Neural cell (in vitro differentiated cells): ENCODE measurements around the gene EVX1. TPM values are rescaled to one million over a fixed set of nuclear protein-coding genes. Genes with fewer than 3 reads are reported as not detected.
A peak's percentile ranks its signal among the peaks of the same experiment; 100 is the strongest.

ENCODE experiments used
- H2AFZ ChIP-seq: fragments of 200-600, 300-800 bp; sonication (generic), shearing (Covaris generic); 2 replicates; pipeline ENCODE4 v1.6.0; 2014; ENCODE audit warnings: low read depth, mild to moderate bottlenecking, antibody characterized with exemption, low read length, moderate library complexity
- H3F3A ChIP-seq: fragments of 200-600 bp; shearing (Covaris generic); 2 replicates; pipeline ENCODE4 v1.6.1; 2016; ENCODE audit warnings: mild to moderate bottlenecking, moderate library complexity, mixed read lengths, antibody characterized with exemption, low read length; ENCODE audit not compliant: insufficient read depth, poor library complexity, severe bottlenecking
- H3K27ac ChIP-seq: fragments of 200-600, 300-800 bp; sonication (generic), shearing (Covaris generic); 2 replicates; pipeline ENCODE4 v1.5.1; 2014; ENCODE audit warnings: mild to moderate bottlenecking, low read length, moderate library complexity
- H3K27me3 ChIP-seq: fragments of 300-800, 200-600 bp; sonication (generic), shearing (Covaris generic); 2 replicates; pipeline ENCODE4 v1.6.0; 2014; ENCODE audit warnings: mild to moderate bottlenecking, low read depth, low read length, moderate library complexity; ENCODE audit not compliant: insufficient read depth
- H3K36me3 ChIP-seq: fragments of 300-800, 200-600 bp; sonication (generic), shearing (Covaris generic); 2 replicates; pipeline ENCODE4 v1.5.1; 2014; ENCODE audit warnings: mild to moderate bottlenecking, antibody characterized with exemption, low read length, moderate library complexity; ENCODE audit not compliant: insufficient read depth
- H3K4me2 ChIP-seq: fragments of 300-800, 200-600 bp; sonication (generic), shearing (Covaris generic); 2 replicates; pipeline ENCODE4 v1.6.0; 2014; ENCODE audit warnings: mild to moderate bottlenecking, low read length
- H3K4me3 ChIP-seq: fragments of 300-800, 200-600 bp; sonication (generic), shearing (Covaris generic); 2 replicates; pipeline ENCODE4 v1.5.1; 2014; ENCODE audit warnings: mild to moderate bottlenecking, low read length, moderate library complexity
- H3K79me2 ChIP-seq: fragments of 200-600 bp; shearing (Covaris generic); replicated peaks from 2 replicates; pipeline ENCODE4 v1.6.0; 2014; ENCODE audit warnings: mild to moderate bottlenecking, low read length, moderate library complexity; ENCODE audit not compliant: insufficient read depth
- H3K9ac ChIP-seq: fragments of 300-800, 200-600 bp; sonication (generic), shearing (Covaris generic); 2 replicates; pipeline ENCODE4 v1.6.1; 2016; ENCODE audit warnings: mild to moderate bottlenecking, low read length, mixed read lengths
- H3K9me2 ChIP-seq: fragments of 200-600 bp; shearing (Covaris generic); 2 replicates; pipeline ENCODE4 v1.6.1; 2016; ENCODE audit warnings: mild to moderate bottlenecking, low read length, mixed read lengths; ENCODE audit not compliant: insufficient read depth
- H3K9me3 ChIP-seq: fragments of 200-600, 300-800 bp; sonication (generic), shearing (Covaris generic); 2 replicates; pipeline ENCODE4 v1.6.1; 2016; ENCODE audit warnings: mild to moderate bottlenecking, mixed run types, low read length, moderate library complexity, mixed read lengths
- H4K20me1 ChIP-seq: fragments of 200-600 bp; shearing (Covaris generic); 2 replicates; pipeline ENCODE4 v1.6.1; 2016; ENCODE audit warnings: mild to moderate bottlenecking, mixed run types; ENCODE audit not compliant: insufficient read depth
- EP300 ChIP-seq: fragments of 450-650 bp; conservative IDR thresholded peaks from 2 replicates; pipeline ENCODE4 v1.6.1; 2014; ENCODE audit warnings: antibody characterized with exemption, mild to moderate bottlenecking, moderate library complexity; ENCODE audit not compliant: poor library complexity, severe bottlenecking
- EZH2 ChIP-seq: fragments of 200-600, 300-800 bp; shearing (Covaris generic), sonication (generic); IDR thresholded peaks from 2 replicates; pipeline ENCODE4 v1.6.1; 2014; ENCODE audit warnings: antibody characterized with exemption, low read length, borderline replicate concordance, mild to moderate bottlenecking; ENCODE audit not compliant: insufficient read depth, poor library complexity, severe bottlenecking
- MXI1 ChIP-seq: fragments of 450-650 bp; conservative IDR thresholded peaks from 2 replicates; pipeline ENCODE4 v1.6.1; 2014; ENCODE audit warnings: antibody characterized with exemption, mild to moderate bottlenecking; ENCODE audit not compliant: poor library complexity, severe bottlenecking
- POLR2AphosphoS5 ChIP-seq: IDR thresholded peaks from 2 replicates; pipeline ENCODE4 v1.6.1; 2012
- RAD21 ChIP-seq: fragments of 450-650 bp; conservative IDR thresholded peaks from 2 replicates; pipeline ENCODE4 v1.6.1; 2014; ENCODE audit warnings: antibody characterized with exemption, mild to moderate bottlenecking, moderate library complexity
- SMC3 ChIP-seq: fragments of 450-650 bp; conservative IDR thresholded peaks from 2 replicates; pipeline ENCODE4 v1.6.1; 2014; ENCODE audit warnings: antibody characterized with exemption, mild to moderate bottlenecking, moderate library complexity; ENCODE audit not compliant: poor library complexity
- TAF1 ChIP-seq: IDR thresholded peaks from 2 replicates; pipeline ENCODE4 v1.6.1; 2012; ENCODE audit warnings: low read depth
- polyA minus RNA-seq: library from RNA; depleted of rRNA, polyadenylated mRNA; stranded (reverse); fragments of >200 nt; gene quantifications from 2 replicates; pipeline ENCODE4 v1.2.3, GENCODE V29; 2014
- polyA plus RNA-seq: library from polyadenylated mRNA; depleted of rRNA; stranded (reverse); fragments of >200 nt; gene quantifications from 2 replicates; pipeline ENCODE4 v1.2.3, GENCODE V29; 2014
- TF ChIP-seq, protein P1 (sequence below): fragments of 450-650 bp; IDR thresholded peaks from 2 replicates; pipeline ENCODE4 v1.5.1; 2014; ENCODE audit warnings: antibody characterized with exemption, mild to moderate bottlenecking, moderate library complexity; ENCODE audit not compliant: poor library complexity, severe bottlenecking
- TF ChIP-seq, protein P2 (sequence below): IDR thresholded peaks from 2 replicates; pipeline ENCODE4 v1.6.1; 2012; ENCODE audit warnings: borderline replicate concordance

Gene EVX1
- polyA plus RNA-seq: not detected in 2 replicates
- not detected in 2 replicates for polyA minus RNA-seq

DNA sequence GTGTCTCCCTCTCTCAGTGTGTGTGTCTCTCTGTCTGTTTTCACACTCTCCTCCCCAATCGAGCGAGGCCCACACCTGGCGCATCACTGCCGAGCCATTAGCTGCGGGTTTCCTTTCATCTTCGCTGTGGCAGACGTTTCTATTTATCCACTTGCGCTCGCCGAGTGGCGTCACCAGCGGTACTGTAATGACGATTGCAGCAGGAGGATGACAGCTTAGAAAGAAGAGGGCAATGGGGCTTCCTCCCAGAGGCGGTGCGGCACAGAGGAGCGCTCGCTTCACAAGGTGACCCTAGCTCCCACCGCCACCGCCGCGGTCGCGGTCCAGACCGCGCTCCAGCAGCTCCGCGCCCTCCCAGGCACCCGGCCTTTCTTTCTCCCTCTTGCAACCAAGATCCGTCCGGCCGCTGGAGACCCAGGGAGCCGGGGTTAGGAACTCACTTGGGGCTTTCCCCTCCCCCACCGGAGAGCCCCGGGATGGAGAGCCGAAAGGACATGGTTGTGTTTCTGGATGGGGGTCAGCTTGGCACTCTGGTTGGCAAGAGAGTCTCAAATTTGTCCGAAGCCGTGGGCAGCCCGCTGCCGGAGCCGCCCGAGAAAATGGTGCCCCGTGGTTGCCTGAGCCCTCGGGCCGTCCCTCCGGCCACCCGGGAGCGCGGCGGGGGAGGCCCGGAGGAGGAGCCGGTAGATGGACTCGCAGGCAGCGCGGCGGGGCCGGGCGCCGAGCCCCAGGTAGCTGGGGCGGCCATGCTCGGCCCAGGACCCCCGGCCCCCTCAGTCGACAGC is at the start of gene EVX1:
TSS of gene EVX1 (plus strand) at position 248 of the 785 bp plus-strand sequence. CDS start at position 477, 229 bp downstream.
- Histone ChIP-seq H3K9ac (no peak within 1 kb of the TSS), H4K20me1 (no peaks in the 10 kb centered on the region), H3K4me3 (peak within 1 kb of the TSS; percentile 56), H3K9me2 (no peaks in the 10 kb centered on the region), H2AFZ (no peak within 1 kb of the TSS), H3K9me3 (no peaks in the 10 kb centered on the region), H3K36me3 (no peaks in the 10 kb centered on the region), H3K27ac (no peak within 1 kb of the TSS), H3K79me2 (no peaks in the 10 kb centered on the region), H3K4me2 (peak within 1 kb of the TSS; percentile 67), H3K27me3 (peaks cover 100% of the 10 kb centered on the region), H3F3A (no peaks in the 10 kb centered on the region)
- TF ChIP-seq EP300 (no peak), SMC3 (no peak), EZH2 (peak; percentile 83), POLR2AphosphoS5 (peak; percentile 45)

DNA sequence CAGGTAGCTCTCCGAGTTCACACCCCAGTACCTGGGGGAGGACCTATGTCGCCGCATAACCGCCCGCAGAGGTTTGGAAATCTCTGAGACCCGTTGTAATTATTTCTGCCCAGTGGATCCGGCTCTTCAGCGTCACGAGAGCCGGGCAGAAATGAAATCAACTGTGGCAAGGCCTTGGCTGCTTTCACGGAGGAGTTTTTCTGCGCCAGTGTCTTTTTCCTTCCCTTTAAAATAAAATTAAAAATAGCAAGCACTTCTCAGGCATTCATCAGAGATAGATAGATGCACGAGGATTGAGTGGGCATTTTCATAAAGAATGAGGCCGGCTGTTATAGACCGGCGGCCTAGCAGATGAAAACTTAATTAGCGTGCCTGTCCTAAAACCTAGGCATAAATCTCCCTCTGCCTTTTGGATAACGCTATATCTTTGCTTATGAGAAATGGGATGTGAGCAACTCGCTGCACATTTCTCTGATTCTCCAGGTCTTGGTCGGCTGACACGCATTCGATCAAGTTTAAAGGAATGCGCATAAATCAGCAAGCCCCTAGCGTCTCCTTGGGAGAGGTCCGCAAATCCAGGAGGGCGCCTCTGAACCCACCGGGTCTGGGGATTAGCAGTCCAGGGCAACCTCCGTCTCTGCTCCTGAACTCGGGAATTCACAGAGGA is 49.1 kb upstream of the EVX1 start:
- Histone ChIP-seq H3K27me3 (peaks cover 100% of the 10 kb centered on the region), H3K4me3 (no peak overlapping the region), H3K36me3 (no peaks in the 10 kb centered on the region), H3K4me2 (no peak overlapping the region), H3K27ac (no peak overlapping the region), H3K9ac (no peak overlapping the region), H3K9me2 (no peaks in the 10 kb centered on the region), H2AFZ (no peak overlapping the region), H3F3A (no peaks in the 10 kb centered on the region), H4K20me1 (no peaks in the 10 kb centered on the region), H3K79me2 (no peaks in the 10 kb centered on the region), H3K9me3 (no peaks in the 10 kb centered on the region)
- TF ChIP-seq, protein P1, sequence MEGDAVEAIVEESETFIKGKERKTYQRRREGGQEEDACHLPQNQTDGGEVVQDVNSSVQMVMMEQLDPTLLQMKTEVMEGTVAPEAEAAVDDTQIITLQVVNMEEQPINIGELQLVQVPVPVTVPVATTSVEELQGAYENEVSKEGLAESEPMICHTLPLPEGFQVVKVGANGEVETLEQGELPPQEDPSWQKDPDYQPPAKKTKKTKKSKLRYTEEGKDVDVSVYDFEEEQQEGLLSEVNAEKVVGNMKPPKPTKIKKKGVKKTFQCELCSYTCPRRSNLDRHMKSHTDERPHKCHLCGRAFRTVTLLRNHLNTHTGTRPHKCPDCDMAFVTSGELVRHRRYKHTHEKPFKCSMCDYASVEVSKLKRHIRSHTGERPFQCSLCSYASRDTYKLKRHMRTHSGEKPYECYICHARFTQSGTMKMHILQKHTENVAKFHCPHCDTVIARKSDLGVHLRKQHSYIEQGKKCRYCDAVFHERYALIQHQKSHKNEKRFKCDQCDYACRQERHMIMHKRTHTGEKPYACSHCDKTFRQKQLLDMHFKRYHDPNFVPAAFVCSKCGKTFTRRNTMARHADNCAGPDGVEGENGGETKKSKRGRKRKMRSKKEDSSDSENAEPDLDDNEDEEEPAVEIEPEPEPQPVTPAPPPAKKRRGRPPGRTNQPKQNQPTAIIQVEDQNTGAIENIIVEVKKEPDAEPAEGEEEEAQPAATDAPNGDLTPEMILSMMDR: no peak
- TF ChIP-seq, protein P2, sequence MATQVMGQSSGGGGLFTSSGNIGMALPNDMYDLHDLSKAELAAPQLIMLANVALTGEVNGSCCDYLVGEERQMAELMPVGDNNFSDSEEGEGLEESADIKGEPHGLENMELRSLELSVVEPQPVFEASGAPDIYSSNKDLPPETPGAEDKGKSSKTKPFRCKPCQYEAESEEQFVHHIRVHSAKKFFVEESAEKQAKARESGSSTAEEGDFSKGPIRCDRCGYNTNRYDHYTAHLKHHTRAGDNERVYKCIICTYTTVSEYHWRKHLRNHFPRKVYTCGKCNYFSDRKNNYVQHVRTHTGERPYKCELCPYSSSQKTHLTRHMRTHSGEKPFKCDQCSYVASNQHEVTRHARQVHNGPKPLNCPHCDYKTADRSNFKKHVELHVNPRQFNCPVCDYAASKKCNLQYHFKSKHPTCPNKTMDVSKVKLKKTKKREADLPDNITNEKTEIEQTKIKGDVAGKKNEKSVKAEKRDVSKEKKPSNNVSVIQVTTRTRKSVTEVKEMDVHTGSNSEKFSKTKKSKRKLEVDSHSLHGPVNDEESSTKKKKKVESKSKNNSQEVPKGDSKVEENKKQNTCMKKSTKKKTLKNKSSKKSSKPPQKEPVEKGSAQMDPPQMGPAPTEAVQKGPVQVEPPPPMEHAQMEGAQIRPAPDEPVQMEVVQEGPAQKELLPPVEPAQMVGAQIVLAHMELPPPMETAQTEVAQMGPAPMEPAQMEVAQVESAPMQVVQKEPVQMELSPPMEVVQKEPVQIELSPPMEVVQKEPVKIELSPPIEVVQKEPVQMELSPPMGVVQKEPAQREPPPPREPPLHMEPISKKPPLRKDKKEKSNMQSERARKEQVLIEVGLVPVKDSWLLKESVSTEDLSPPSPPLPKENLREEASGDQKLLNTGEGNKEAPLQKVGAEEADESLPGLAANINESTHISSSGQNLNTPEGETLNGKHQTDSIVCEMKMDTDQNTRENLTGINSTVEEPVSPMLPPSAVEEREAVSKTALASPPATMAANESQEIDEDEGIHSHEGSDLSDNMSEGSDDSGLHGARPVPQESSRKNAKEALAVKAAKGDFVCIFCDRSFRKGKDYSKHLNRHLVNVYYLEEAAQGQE: no peak
- TF ChIP-seq EP300: no peak
- no peak for TF ChIP-seq MXI1
- no peak for TF ChIP-seq RAD21
- TF ChIP-seq SMC3: no peak
- no peak for TF ChIP-seq TAF1
- TF ChIP-seq EZH2: peak; percentile 37
- peak; percentile 15 for TF ChIP-seq POLR2AphosphoS5
